Measurements from ENCODE around the gene DUXA. TPM values are rescaled to one million over a fixed set of nuclear protein-coding genes. Genes with fewer than 3 reads are reported as not detected.

Gene DUXA
- total RNA-seq, 1 donor from 2014 or later = not detected

- no peak for DNase-seq
These were observed 61.1 kb downstream of the DUXA start for GRCh38 chr19:57105976-57106721.

Small RNA genes within 50 kb of the gene (small RNA-seq; reads per million reads assigned to genes)
- gene AC025588.3 (ENCODE audit: low replicate concordance) = not detected

Other genes with a start within 250 kb of the DUXA start
- gene USP29, start 47.5 kb downstream of the DUXA start, total RNA-seq = not detected
- not detected for gene ZIM3, start 22.3 kb downstream of the DUXA start, total RNA-seq
- gene ZNF264, start 24.0 kb upstream of the DUXA start, total RNA-seq = 52.6 TPM
- not detected for gene AURKC, start 63.5 kb upstream of the DUXA start, total RNA-seq
- 34.1 TPM for gene ZNF805, start 73.1 kb upstream of the DUXA start, total RNA-seq
- 110 TPM for gene ZNF460, start 113.0 kb upstream of the DUXA start, total RNA-seq
- 19.2 TPM for gene ZNF543, start 153.0 kb upstream of the DUXA start, total RNA-seq
- gene ZNF304, start 183.8 kb upstream of the DUXA start, total RNA-seq = 13.5 TPM
- gene TRAPPC2B, start 196.1 kb upstream of the DUXA start, total RNA-seq = 15.8 TPM
- 4.9 TPM for gene ZNF547, start 196.1 kb upstream of the DUXA start, total RNA-seq
- gene ZNF548, start 222.4 kb upstream of the DUXA start, total RNA-seq = 43.4 TPM
- 22.5 TPM for gene ZNF17, start 243.7 kb upstream of the DUXA start, total RNA-seq